Neutrophil (primary cell): ENCODE data around the gene COL15A1.

Experiments used
- H3K27ac ChIP-seq: fragments of 200-600 bp; sonication (generic); 2 replicates; pipeline ENCODE4 v1.5.1; 2016; ENCODE audit warnings: mild to moderate bottlenecking, moderate library complexity
- H3K27me3 ChIP-seq: fragments of 200-600 bp; sonication (generic); 2 replicates; pipeline ENCODE4 v1.6.0; 2016; ENCODE audit warnings: mild to moderate bottlenecking
- H3K36me3 ChIP-seq: fragments of 200-600 bp; sonication (generic); 2 replicates; pipeline ENCODE4 v1.5.1; 2017
- H3K4me1 ChIP-seq, 2 experiments: fragments of 200-600 bp in 1 of 2; sonication (generic) in 1 of 2; 1 replicate in 1 of 2; 2 replicates in 1 of 2; pipeline versions ENCODE4 v1.5.1 to v1.6.1; 2013 to 2016; ENCODE audit warnings: low read depth in 1 of 2, low read length in 1 of 2, mild to moderate bottlenecking in 1 of 2, moderate library complexity in 1 of 2; ENCODE audit not compliant: control insufficient read depth in 1 of 2, insufficient read depth in 1 of 2
- H3K4me3 ChIP-seq, 2 experiments: fragments of 200-600 bp in 1 of 2; sonication (generic) in 1 of 2; 1 replicate in 1 of 2; 2 replicates in 1 of 2; pipeline ENCODE4 v1.5.1; 2013 to 2016; ENCODE audit warnings: low read depth in 1 of 2, low read length in 1 of 2, mild to moderate bottlenecking in 1 of 2, moderate library complexity in 1 of 2
- H3K9me3 ChIP-seq: fragments of 200-600 bp; sonication (generic); 2 replicates; pipeline ENCODE4 v1.5.1; 2016
- CTCF ChIP-seq: fragments of 200-600 bp; sonication (generic); IDR thresholded peaks from 2 replicates; pipeline ENCODE4 v1.5.1; 2016; ENCODE audit warnings: antibody characterized with exemption

The COL15A1 gene

DNA sequence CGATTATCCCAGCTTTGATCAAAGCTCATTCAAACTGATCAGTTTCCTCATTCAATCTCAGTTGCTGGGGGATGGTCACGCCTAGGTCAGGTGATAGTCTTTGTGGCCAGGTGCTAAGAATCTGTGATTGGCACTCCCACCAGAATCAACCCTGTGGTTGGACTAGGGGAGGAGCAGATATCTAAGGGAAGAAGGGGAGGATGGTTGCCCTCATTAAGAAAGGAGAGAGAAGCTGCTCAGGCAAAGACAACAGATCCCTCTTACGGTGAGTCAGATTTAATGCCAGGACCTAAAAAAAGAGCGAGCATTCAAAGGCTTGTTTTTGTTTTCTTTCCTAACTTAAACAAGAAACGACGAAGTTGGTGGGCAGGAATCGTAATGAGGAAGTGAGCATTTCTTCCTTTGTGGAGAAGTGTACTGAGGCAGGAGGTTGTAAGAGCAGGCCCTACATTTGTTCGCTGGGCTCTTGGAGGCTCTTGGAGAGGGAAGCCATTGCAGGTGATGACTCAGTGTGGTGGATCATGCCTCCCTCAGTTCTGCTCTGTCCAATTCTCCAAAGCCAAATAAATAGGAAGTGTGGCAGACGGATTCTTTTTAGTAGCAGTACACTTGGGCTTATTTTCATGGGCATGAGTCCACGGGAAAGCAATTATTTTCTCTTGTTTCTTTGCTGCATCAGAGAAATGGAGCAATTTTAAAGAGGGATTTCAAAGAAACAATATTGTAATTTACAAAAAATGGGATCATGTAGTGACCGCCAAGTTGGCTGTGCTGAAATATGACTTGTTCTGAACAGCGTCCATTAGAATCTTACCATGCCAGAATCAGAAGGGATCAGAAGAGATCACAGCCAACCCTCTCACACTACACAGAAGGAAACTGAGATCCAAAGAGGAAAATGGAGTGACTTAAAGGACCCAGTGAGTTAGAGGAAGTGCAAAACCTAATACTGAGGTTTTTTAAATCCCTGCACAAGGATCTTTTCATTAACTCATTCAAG, 142.5 kb downstream of the COL15A1 start:
- H3K4me3 ChIP-seq: no peak overlapping the region
- H3K9me3 ChIP-seq: no peaks in the 10 kb centered on the region

DNA sequence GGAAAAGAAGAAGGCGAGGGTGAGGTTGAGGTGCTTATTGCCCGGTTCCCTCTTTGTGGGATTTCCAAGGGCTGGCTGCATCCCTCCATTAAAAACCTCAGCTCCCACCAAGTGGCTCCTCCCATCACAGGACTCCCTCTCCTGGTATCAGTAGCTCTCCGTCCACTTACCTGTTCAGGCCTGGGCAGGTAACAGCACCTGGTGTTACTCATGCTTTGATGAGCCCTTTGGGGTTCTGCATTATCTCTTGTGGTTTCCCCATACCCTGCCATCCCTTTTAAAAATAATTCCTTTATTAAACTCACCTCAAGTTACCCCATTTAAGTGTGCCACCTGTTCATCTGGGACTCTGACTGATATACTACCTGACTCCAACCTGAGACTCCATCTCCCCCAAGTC, 143.8 kb downstream of the COL15A1 start:
- H3K4me3 ChIP-seq: no peak overlapping the region
- no peak overlapping the region for H3K27ac ChIP-seq
- H3K36me3 ChIP-seq: no peaks in the 10 kb centered on the region
- H3K4me1 ChIP-seq: no peaks in the 10 kb centered on the region
- TF ChIP-seq CTCF: no peak
- no peaks in the 10 kb centered on the region for H3K9me3 ChIP-seq
- H3K27me3 ChIP-seq: peaks cover 26% of the 10 kb centered on the region

More for the DNA sequence above, 142.5 kb downstream of the COL15A1 start:
- no peaks in the 10 kb centered on the region for H3K36me3 ChIP-seq
- H3K27ac ChIP-seq: no peak overlapping the region
- no peak for TF ChIP-seq CTCF
- H3K27me3 ChIP-seq: peaks cover 38% of the 10 kb centered on the region
- no peaks in the 10 kb centered on the region for H3K4me1 ChIP-seq

DNA sequence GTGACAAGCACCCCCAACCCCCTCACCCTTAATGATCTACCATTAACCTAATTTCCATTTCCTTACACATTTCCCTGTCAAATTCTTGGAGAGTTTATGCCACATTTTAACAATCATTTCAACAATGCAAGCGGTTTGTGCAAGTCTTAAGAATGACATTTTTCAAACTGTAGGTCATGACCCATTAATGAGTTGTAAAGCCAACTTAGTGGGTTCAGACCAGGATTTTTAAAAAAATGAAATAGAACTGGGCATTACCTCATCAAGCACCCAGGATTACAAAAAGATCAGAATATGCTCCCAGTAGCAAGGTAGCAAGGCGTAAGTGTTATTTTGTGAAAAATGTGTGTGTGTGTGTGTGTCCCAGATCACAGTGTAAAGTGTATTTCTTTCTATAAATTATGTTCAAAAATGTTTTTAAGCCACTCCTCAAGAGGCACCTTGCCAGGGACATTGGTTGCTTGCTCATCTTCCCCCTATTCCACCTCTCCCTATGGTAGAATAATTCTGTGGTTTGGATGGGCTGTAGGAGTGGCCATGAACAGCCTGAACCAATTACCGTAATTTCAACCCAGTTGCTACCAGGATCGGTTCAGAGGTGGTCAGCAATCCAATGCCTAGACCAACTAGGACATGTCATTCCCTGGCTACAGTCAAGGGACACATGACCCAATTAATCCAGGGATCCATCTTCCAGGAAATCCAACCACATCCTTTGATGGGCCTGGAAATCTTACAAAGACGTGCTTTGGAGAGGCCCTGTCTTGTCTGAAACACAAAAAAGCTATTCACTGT, 146.8 kb downstream of the COL15A1 start:
- TF ChIP-seq CTCF: no peak
- Histone ChIP-seq H3K27me3 (peaks cover 13% of the 10 kb centered on the region), H3K9me3 (no peaks in the 10 kb centered on the region), H3K4me3 (no peak overlapping the region), H3K27ac (no peak overlapping the region), H3K4me1 (no peaks in the 10 kb centered on the region), H3K36me3 (no peaks in the 10 kb centered on the region)

DNA sequence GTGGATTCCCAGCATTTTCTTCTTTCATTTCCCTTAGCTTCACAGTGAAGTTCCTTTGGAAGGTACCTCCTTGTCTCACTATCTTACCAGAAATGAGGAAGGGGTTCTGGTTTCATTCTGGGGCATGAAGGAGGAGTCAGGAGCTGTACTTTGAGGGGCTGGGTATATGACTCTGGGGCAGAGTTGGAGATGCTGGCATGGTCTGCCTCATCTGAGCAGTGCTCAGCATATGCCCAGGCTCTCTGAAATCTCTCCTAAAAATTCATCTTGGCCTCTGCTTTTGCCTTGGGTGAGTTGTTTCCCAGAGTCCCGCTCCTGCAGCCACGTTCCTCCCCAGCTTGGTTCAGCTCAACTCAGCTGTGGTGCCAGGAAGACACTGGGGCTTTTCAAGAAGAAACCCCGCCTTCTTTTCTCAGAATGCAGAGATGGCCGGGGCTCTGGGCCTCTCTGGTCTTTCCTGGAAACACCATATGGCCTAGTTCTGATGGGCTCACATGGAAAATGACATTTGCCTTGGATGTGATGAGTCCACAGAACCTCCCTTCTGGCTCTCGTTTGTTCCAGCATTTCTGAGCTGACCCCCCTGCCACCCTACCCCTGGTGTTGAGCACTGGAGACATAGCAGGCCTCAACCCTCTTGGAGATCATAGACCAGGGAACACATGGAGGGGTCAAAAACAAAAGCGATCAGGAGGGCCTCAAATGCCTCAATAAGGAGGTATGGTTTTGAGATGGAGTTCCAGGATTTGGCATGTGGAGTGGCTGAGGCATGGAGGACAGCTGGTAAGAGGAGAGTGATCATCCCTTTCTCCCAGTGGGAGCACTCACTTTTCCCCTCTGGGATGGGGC, 149.2 kb downstream of the COL15A1 start:
- Histone ChIP-seq H3K9me3 (no peaks in the 10 kb centered on the region), H3K4me3 (no peak overlapping the region), H3K27ac (no peak overlapping the region), H3K27me3 (peaks cover 13% of the 10 kb centered on the region), H3K36me3 (no peaks in the 10 kb centered on the region), H3K4me1 (no peaks in the 10 kb centered on the region)
- TF ChIP-seq CTCF: no peak

GRCh38 chr9:99093492-99093791, 149.7 kb downstream of the COL15A1 start:
- peaks cover 13% of the 10 kb centered on the region for H3K27me3 ChIP-seq
- no peak for TF ChIP-seq CTCF

More at GRCh38 chr9:99093492-99093791, 149.7 kb downstream of the COL15A1 start:
- Histone ChIP-seq H3K27ac (no peak overlapping the region), H3K9me3 (no peaks in the 10 kb centered on the region), H3K36me3 (no peaks in the 10 kb centered on the region), H3K4me1 (no peaks in the 10 kb centered on the region), H3K4me3 (no peak overlapping the region)
